Spleen (tissue), 11 donors: Measurements from ENCODE around the gene KRTAP17-1. TPM values are rescaled to one million over a fixed set of nuclear protein-coding genes. Genes with fewer than 3 reads are reported as not detected.
A peak's percentile ranks its signal among the peaks of the same experiment; 100 is the strongest.

Source experiments
- DNase-seq: peaks from one replicate; pipeline ENCODE4 v3.0.0-alpha.2; 2020
- H3K27ac ChIP-seq, 8 donors: fragments of 200-600 bp; sonication (generic) in 7 of 8; 1 replicate in 4 of 8; 2 replicates in 4 of 8; pipeline versions ENCODE4 v1.5.0 to v1.8.0; 2016 to 2021; ENCODE audit warnings: inconsistent platforms in 4 of 8, mild to moderate bottlenecking in 4 of 8, moderate library complexity in 1 of 8
- H3K27me3 ChIP-seq, 7 donors: fragments of 200-600 bp; sonication (generic) in 6 of 7; replicated peaks in 1 of 7; 1 replicate in 4 of 7; 2 replicates in 3 of 7; pipeline versions ENCODE4 v1.5.0 to v1.8.0; 2016 to 2021; ENCODE audit warnings: inconsistent platforms in 3 of 7, mild to moderate bottlenecking in 1 of 7
- H3K36me3 ChIP-seq, 6 donors: fragments of 200-600 bp; sonication (generic) in 5 of 6; 1 replicate in 4 of 6; 2 replicates in 2 of 6; pipeline versions ENCODE4 v1.5.0 to v1.8.0; 2016 to 2021; ENCODE audit warnings: inconsistent platforms in 2 of 6
- H3K4me1 ChIP-seq, 6 donors: fragments of 200-600 bp; sonication (generic) in 5 of 6; 1 replicate in 3 of 6; 2 replicates in 3 of 6; pipeline versions ENCODE4 v1.5.0 to v1.8.0; 2016 to 2021; ENCODE audit warnings: inconsistent platforms in 3 of 6
- H3K4me3 ChIP-seq, 8 donors: fragments of 200-600 bp; sonication (generic) in 7 of 8; 1 replicate in 4 of 8; 2 replicates in 4 of 8; pipeline versions ENCODE4 v1.5.0 to v1.8.0; 2016 to 2021; ENCODE audit warnings: inconsistent platforms in 4 of 8, mild to moderate bottlenecking in 4 of 8, moderate library complexity in 2 of 8
- H3K9me3 ChIP-seq, 8 donors: fragments of 200-600 bp; sonication (generic) in 7 of 8; 1 replicate in 4 of 8; 2 replicates in 4 of 8; pipeline versions ENCODE4 v1.5.0 to v1.8.0; 2016 to 2021; ENCODE audit warnings: inconsistent platforms in 4 of 8
- CTCF ChIP-seq, 11 experiments: fragments of 200-600 bp in 7 of 11; fragments of 450-650 bp in 4 of 11; sonication (generic) in 4 of 11; IDR thresholded peaks in 8 of 11; conservative IDR thresholded peaks in 3 of 11; 1 replicate in 7 of 11; 2 replicates in 4 of 11; pipeline versions ENCODE4 v1.4.0 to v1.8.0; 2016 to 2021; ENCODE audit warnings: antibody characterized with exemption in 11 of 11, inconsistent platforms in 4 of 11, mild to moderate bottlenecking in 1 of 11
- POLR2A ChIP-seq, 3 donors: fragments of 450-650 bp; IDR thresholded peaks; one replicate each; pipeline ENCODE4 v1.5.1; 2017; ENCODE audit warnings: antibody characterized with exemption in 3 of 3, mild to moderate bottlenecking in 1 of 3
- POLR2AphosphoS5 ChIP-seq, 3 donors: sonication (generic); formaldehyde crosslinking; IDR thresholded peaks; one replicate each; pipeline ENCODE4 v1.5.1; 2017; ENCODE audit warnings: antibody characterized with exemption in 3 of 3
- WGBS, 5 donors: extraction: QIAGEN DNeasy Blood & Tissue Kit in 3 of 5; methylation state at CpG; one replicate each; pipeline versions ENCODE4 v1.1.5 to v1.1.7; 2013 to 2018; 5-methylcytosine and 5-hydroxymethylcytosine counted together
- intact Hi-C: fragments of 100-400 bp; cut with DNase I; formaldehyde crosslinking; loops from one replicate; pipeline ENCODE4 v1.15.0; 2023; ENCODE audit warnings: low total_unique reads
- polyA plus RNA-seq, 3 donors: library from polyadenylated mRNA; stranded (reverse); fragments of 200-250 nt; gene quantifications; one replicate each; pipeline ENCODE4 v1.2.1, GENCODE V29; 2013
- total RNA-seq, 7 donors: library from RNA; depleted of rRNA in 3 of 7; stranded (reverse); fragments of >200 nt in 3 of 7; fragmentation: NEBNext Ultra II Directional in 4 of 7; extraction: Animal tissue kit (Norgen Biotek cat#: 25700) in 4 of 7; gene quantifications; one replicate each; pipeline versions ENCODE4 v1.1.0 to v1.2.1, GENCODE V29; 2016 to 2021
- donor health status: healthy with polysubstance abuse.
- donor health status: DM: no; HTN: no; CAD: no; lungs with moderate emphysema.
- donor health status: DM: no; HTN: no; CAD: no.
- donor health status: Bipolar disorder and iron deficiency.
- donor health status: healthy.
- donor health status: DM: no; HTN: no; CAD: no.
- donor health status: DM: yes; HTN: yes; CAD: no.

The KRTAP17-1 gene
- total and polyA plus RNA-seq, 10 donors, result not detected

GRCh38 chr17:41324180-41325075 is 8.9 kb upstream of the KRTAP17-1 start:
- intact Hi-C loops, result loop anchor here (10.0 kb wide), 1 partner anchor 520 kb away; no protein-coding TSS in a partner anchor
- no peak for TF ChIP-seq POLR2AphosphoS5 (IDR thresholded peaks at IDR 0.05)
- TF ChIP-seq CTCF (IDR thresholded peaks at IDR 0.05 in 8 of 11, conservative IDR thresholded peaks at IDR 0.05 in 3 of 11), result peak in 1 of 11 experiments; percentile 5
- TF ChIP-seq POLR2A (IDR thresholded peaks at IDR 0.05), result no peak
- Histone ChIP-seq H3K27ac (no peak overlapping the region), H3K4me1 (peaks cover 0 to 6% (median 0%) of the 10 kb centered on the region in 6 donors), H3K9me3 (peaks cover 0 to 15% (median 14%) of the 10 kb centered on the region in 8 donors), H3K4me3 (no peak overlapping the region), H3K36me3 (no peaks in the 10 kb centered on the region), H3K27me3 (no peaks in the 10 kb centered on the region)
- no peak for DNase-seq
- WGBS, 5 donors, result 70 to 83% (median 75%) methylated on average over 14 to 16 of the region's 16 CpGs

GRCh38 chr17:41322903-41323895 is 7.7 kb upstream of the KRTAP17-1 start:
- H3K9me3 ChIP-seq, result peaks cover 0 to 18% (median 16%) of the 10 kb centered on the region in 8 donors
- H3K27me3 ChIP-seq, result no peaks in the 10 kb centered on the region
- peaks cover 0 to 6% (median 0%) of the 10 kb centered on the region in 6 donors for H3K4me1 ChIP-seq
- H3K27ac ChIP-seq, result no peak overlapping the region
- H3K4me3 ChIP-seq, result no peak overlapping the region
- intact Hi-C loops, result loop anchor here (10.0 kb wide), 1 partner anchor 518 kb away; no protein-coding TSS in a partner anchor
- H3K36me3 ChIP-seq, result no peaks in the 10 kb centered on the region
- TF ChIP-seq POLR2A (IDR thresholded peaks at IDR 0.05) (no peak), CTCF (IDR thresholded peaks at IDR 0.05 in 8 of 11, conservative IDR thresholded peaks at IDR 0.05 in 3 of 11) (no peak), POLR2AphosphoS5 (IDR thresholded peaks at IDR 0.05) (no peak)
- no peak for DNase-seq
- WGBS, 5 donors, result 85 to 88% (median 86%) methylated on average over 9 to 11 of the region's 11 CpGs

GRCh38 chr17:41322094-41322902 is 6.8 kb upstream of the KRTAP17-1 start:
- no peak overlapping the region for H3K27ac ChIP-seq
- DNase-seq, result no peak
- H3K9me3 ChIP-seq, result peaks cover 0 to 18% (median 16%) of the 10 kb centered on the region in 8 donors
- intact Hi-C loops, result loop anchor here (10.0 kb wide), 1 partner anchor 517 kb away; no protein-coding TSS in a partner anchor
- no peaks in the 10 kb centered on the region for H3K36me3 ChIP-seq
- H3K4me1 ChIP-seq, result peaks cover 0 to 6% (median 0%) of the 10 kb centered on the region in 6 donors
- H3K4me3 ChIP-seq, result no peak overlapping the region
- WGBS, 5 donors, result 34 to 43% (median 37%) methylated on average over 5 of the region's 5 CpGs
- H3K27me3 ChIP-seq, result no peaks in the 10 kb centered on the region
- TF ChIP-seq POLR2A (IDR thresholded peaks at IDR 0.05) (no peak), CTCF (IDR thresholded peaks at IDR 0.05 in 8 of 11, conservative IDR thresholded peaks at IDR 0.05 in 3 of 11) (peak; percentile 59 to 82 (median 75))
